Activated CD8-positive, alpha-beta memory T cell treated with anti-CD3 and anti-CD28 coated beads for 36 hours (primary cell): Measurements from ENCODE around the gene PIANP. TPM values are rescaled to one million over a fixed set of nuclear protein-coding genes. Genes with fewer than 3 reads are reported as not detected.

Experiments used
- CTCF ChIA-PET: fragments of 350-600 bp; sonication (Branson Sonifier 250); formaldehyde crosslinking; loops from one replicate; lab custom pipeline; 2021; ENCODE audit warnings: antibody characterized with exemption; lab: Charles Lee
- POLR2A ChIA-PET: fragments of 350-600 bp; sonication (Branson Sonifier 250); formaldehyde crosslinking; loops from one replicate; lab custom pipeline; 2021; ENCODE audit warnings: antibody characterized with exemption; lab: Charles Lee
- total RNA-seq, 2 experiments: library from RNA; stranded (reverse); gene quantifications; one replicate each; pipeline ENCODE4 v1.2.3, GENCODE V29; 2021

PIANP gene
- total RNA-seq, 2 experiments from 2014 or later, result 0.55 to 0.80 TPM

DNA sequence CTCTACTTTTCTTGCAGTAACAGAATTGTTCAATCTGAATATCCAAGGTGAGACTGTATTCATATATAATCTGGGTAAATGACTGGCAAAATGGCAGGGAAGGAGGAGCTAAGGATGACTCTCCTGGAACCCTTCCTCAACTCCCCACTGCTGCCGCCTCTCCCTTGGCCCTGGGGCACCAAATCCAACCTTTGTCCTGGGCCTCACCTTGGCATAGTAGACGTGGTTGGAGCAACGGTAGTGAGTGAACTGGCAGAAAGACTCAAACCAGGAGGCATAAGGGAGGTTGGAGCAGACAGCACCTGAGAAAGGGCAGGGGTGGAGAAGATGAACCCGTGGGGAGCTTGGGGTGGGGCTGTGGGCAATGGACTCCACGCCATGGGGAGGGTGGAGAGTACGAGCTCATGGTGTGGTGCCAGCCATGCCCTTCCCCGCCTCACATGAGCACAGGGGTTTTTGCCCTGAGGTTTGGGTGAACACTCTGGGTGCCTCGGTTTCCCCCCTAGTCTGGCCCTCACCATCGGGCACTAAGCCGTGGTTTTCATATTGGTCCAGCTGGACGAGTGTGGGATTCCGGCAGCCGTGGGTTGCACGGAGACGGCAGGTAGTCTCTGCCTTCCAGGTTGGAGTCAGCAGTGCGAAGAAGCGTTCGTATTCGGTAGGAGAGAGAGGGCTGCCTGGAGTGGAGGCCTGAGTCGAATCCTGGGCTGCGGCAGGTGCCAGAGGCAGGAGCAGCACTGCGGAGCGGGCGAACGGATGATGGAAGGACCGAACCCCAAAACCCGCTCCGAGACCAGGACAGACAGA is 54.1 kb downstream of the PIANP start:
- POLR2A ChIA-PET, result no interaction called here
- CTCF ChIA-PET, result interaction anchor here (0.8 kb wide), 1 partner anchor 38 kb away, joined by 3 read pairs; no protein-coding TSS in a partner anchor

GRCh38 chr12:6644903-6645302 is 55.7 kb downstream of the PIANP start:
- ChIA-PET POLR2A (no interaction called here), CTCF (interaction anchor here (1.3 to 1.9 kb wide), 3 partner anchors 14 to 180 kb away, joined by 3 to 8 read pairs (median 4); no protein-coding TSS in a partner anchor)

DNA sequence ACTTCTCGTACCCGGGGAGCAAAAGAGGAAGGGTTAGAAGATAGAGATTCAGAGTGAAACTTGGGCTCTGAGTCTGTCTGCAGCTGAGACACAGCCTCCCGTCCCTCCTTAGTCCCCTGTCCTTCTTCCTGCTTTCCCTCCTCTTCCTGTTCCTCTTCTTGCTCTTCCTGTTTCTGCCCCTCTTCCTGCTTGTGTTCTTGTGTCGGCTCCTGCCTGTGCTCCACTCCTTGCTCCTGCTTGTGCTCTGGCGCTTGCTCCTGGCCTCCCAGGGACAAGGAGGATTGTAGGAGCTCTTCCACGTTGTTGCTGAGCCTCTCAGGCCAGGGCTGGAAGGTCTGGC is 56.4 kb downstream of the PIANP start:
- CTCF ChIA-PET, result interaction anchor here (1.3 to 1.9 kb wide), 3 partner anchors 13 to 181 kb away, joined by 3 to 8 read pairs (median 4); no protein-coding TSS in a partner anchor
- POLR2A ChIA-PET, result no interaction called here

Other genes with a start within 250 kb of the PIANP start
- 10 to 100 TPM; 27.8 to 29.1 TPM for gene TAPBPL, start 248.8 kb downstream of the PIANP start, total RNA-seq
- gene VAMP1, start 230.1 kb downstream of the PIANP start, total RNA-seq, result 10 to 100 TPM; 31.9 to 33.4 TPM
- gene MRPL51, start 207.6 kb downstream of the PIANP start, total RNA-seq, result 100 to 1,000 TPM; 313 to 315 TPM
- gene NCAPD2, start 206.7 kb downstream of the PIANP start, total RNA-seq, result 100 to 1,000 TPM; 120 to 121 TPM
- 1,000 to 10,000 TPM; 8,536 to 8,736 TPM for gene GAPDH, start 166.3 kb downstream of the PIANP start, total RNA-seq
- gene IFFO1, start 144.8 kb downstream of the PIANP start, total RNA-seq, result 10 to 100 TPM; 11.2 to 12.8 TPM
- gene NOP2, start 132.5 kb downstream of the PIANP start, total RNA-seq, result 100 to 1,000 TPM; 157 to 160 TPM
- 100 to 1,000 TPM; 276 to 283 TPM for gene CHD4, start 93.4 kb downstream of the PIANP start, total RNA-seq
- gene LPAR5, start 64.9 kb downstream of the PIANP start, total RNA-seq, result 1 to 10 TPM; 8.3 to 9.0 TPM
- gene ACRBP, start 53.4 kb downstream of the PIANP start, total RNA-seq, result under 1 TPM; 0.88 to 0.95 TPM
- 10 to 100 TPM; 10.8 to 13.3 TPM for gene ING4, start 37.7 kb downstream of the PIANP start, total RNA-seq
- gene ZNF384, start 11.4 kb downstream of the PIANP start, total RNA-seq, result 10 to 100 TPM; 59.3 to 59.8 TPM
- 10 to 100 TPM; 43.5 to 46.1 TPM for gene COPS7A, start 23.2 kb upstream of the PIANP start, total RNA-seq
- 100 to 1,000 TPM; 144 to 150 TPM for gene MLF2, start 52.3 kb upstream of the PIANP start, total RNA-seq
- gene PTMS, start 65.5 kb upstream of the PIANP start, total RNA-seq, result 10 to 100 TPM; 87.1 to 97.7 TPM
- gene LAG3, start 71.7 kb upstream of the PIANP start, total RNA-seq, result 100 to 1,000 TPM; 324 to 331 TPM
- 1 to 10 TPM; 1.4 to 1.6 TPM for gene CD4, start 88.7 kb upstream of the PIANP start, total RNA-seq
- under 1 TPM; 0.21 to 0.44 TPM for gene GPR162, start 121.0 kb upstream of the PIANP start, total RNA-seq
- 1 to 10 TPM; 1.8 TPM for gene P3H3, start 127.6 kb upstream of the PIANP start, total RNA-seq
- under 1 TPM; 0.32 to 0.63 TPM for gene GNB3, start 140.1 kb upstream of the PIANP start, total RNA-seq
- 10 to 100 TPM; 50.0 to 53.1 TPM for gene CDCA3, start 150.5 kb upstream of the PIANP start, total RNA-seq
- gene USP5, start 151.3 kb upstream of the PIANP start, total RNA-seq, result 100 to 1,000 TPM; 151 to 152 TPM
- 1,000 to 10,000 TPM; 1,928 to 1,984 TPM for gene TPI1, start 166.7 kb upstream of the PIANP start, total RNA-seq
- gene SPSB2, start 172.5 kb upstream of the PIANP start, total RNA-seq, result 1 to 10 TPM; 3.3 to 4.6 TPM
- gene LRRC23, start 204.0 kb upstream of the PIANP start, total RNA-seq, result 1 to 10 TPM; 3.1 to 6.0 TPM
- 100 to 1,000 TPM; 171 to 175 TPM for gene ENO2, start 213.8 kb upstream of the PIANP start, total RNA-seq
- 10 to 100 TPM; 44.1 to 44.3 TPM for gene ATN1, start 227.1 kb upstream of the PIANP start, total RNA-seq
- not detected for gene RNU7-1, start 243.0 kb upstream of the PIANP start, total RNA-seq
- gene C12orf57, start 243.2 kb upstream of the PIANP start, total RNA-seq, result 100 to 1,000 TPM; 234 to 239 TPM